T-helper 2 cell (primary cell): ENCODE data around the gene VPS52.
A peak's percentile ranks its signal among the peaks of the same experiment; 100 is the strongest.
"Not testable (repeated sequence)": the region's sequence is repeated elsewhere in the genome, so short reads cannot be mapped to it uniquely, and the experiment has no call there.

Experiments
- DNase-seq, 5 experiments: peaks; one replicate each; pipeline versions ENCODE4 v3.0.0 to v3.0.0-alpha.2; 2012 to 2022

VPS52 gene

DNA sequence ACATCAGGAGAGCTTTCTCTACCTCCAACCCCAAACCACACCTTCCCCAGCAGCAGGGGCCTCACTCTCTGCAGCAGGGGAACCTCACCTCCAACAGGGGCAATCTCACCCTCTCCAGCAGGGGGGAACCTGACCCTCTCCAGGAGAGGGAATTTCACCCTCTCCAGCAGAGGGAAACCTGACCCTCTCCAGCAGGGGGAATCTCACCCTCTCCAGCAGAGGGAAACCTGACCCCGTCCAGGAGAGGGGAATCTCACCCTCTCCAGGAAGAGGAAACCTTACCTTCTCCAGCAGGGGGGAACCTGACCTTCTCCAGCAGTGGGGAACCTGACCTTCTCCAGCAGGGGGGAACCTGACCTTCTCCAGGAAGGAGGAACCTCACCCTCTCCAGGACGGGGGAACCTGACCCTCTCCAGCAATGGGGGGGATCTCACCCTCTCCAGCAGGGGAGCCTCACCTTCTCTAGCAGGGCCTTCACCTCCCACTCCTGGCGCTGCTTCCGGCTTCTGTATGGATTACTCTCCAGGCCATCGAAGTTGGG, 8.4 kb upstream of the VPS52 start:
- peak in 1 of 5 experiments; percentile 15 for DNase-seq

DNA sequence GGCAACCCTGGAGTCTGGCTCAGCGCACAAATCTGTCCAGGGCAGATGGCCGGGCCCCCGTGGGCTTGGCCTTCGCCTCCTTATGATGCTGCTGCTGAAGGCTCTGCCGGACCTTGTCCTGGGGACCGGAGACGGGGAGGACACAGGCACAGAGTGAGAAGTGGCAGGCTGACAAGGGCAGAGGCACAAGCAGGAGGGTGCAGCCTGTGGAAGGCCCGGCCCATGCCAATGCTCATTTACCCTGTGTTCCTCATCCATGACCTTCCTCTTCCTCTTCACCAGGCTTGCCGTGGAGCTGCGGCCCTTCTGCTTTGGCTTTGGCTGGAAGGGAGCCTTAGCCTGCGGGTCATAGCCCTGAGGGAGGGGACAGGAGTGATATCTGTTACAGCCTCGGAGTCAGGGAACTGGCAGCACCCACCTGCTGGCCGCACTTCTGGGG, 7.6 kb upstream of the VPS52 start:
- no peak for DNase-seq

DNA sequence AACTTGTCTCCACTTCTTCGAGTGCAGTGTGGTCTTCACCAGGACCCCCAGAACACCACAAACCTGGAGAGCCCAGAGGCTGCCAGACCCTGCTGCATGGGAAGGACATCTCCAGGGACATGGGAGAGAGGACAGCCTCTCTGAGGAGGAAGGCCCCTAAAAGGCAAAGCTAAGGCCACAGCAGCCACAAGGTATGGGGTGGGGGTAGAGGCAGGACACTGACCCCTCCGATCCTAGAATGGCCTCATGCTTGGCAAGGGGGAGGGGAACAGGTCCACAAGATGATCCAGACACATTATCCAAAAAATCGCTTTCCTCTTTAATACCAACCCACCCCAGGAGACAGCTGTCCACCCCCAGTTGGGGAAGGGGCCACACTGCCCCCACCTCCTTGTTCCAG, 7.1 kb upstream of the VPS52 start:
- no peak for DNase-seq

DNA sequence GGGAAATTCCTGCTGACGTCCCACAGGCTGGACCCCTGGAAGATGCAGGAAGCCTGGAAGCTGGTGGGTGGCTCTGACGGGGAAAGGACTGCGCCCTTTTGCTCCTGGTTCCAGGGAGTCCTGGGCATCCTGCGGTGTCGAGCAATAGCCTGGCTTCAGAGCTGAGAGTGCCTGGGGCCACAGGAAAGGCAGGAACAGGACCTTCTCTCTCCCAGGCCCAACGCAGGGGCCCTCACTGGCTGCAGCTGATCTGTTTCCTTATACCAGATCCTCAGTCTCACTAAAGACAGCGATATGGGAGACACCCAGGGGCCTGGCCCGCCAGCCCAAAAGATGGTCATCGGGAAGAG, 6.7 kb upstream of the VPS52 start:
- no peak for DNase-seq

DNA sequence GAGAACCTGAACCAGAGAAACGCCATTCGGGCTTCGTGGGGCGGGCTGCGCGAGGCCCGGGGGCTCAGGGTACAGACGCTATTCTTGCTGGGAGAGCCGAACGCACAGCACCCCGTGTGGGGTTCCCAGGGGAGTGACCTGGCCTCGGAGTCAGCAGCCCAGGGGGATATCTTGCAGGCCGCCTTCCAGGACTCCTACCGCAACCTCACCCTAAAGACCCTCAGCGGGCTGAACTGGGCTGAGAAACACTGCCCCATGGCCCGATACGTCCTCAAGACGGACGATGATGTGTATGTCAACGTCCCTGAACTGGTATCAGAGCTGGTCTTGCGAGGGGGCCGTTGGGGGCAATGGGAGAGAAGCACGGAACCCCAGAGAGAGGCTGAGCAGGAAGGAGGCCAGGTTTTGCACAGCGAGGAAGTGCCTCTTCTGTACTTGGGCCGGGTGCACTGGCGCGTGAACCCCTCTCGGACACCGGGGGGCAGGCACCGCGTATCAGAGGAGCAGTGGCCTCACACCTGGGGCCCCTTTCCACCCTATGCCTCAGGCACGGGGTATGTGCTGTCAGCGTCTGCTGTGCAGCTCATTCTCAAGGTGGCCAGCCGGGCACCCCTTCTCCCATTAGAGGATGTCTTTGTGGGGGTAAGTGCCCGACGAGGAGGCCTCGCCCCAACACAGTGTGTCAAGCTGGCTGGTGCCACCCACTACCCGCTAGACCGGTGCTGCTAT, 6.2 kb upstream of the VPS52 start:
- peak in 1 of 5 experiments; percentile 57 for DNase-seq

DNA sequence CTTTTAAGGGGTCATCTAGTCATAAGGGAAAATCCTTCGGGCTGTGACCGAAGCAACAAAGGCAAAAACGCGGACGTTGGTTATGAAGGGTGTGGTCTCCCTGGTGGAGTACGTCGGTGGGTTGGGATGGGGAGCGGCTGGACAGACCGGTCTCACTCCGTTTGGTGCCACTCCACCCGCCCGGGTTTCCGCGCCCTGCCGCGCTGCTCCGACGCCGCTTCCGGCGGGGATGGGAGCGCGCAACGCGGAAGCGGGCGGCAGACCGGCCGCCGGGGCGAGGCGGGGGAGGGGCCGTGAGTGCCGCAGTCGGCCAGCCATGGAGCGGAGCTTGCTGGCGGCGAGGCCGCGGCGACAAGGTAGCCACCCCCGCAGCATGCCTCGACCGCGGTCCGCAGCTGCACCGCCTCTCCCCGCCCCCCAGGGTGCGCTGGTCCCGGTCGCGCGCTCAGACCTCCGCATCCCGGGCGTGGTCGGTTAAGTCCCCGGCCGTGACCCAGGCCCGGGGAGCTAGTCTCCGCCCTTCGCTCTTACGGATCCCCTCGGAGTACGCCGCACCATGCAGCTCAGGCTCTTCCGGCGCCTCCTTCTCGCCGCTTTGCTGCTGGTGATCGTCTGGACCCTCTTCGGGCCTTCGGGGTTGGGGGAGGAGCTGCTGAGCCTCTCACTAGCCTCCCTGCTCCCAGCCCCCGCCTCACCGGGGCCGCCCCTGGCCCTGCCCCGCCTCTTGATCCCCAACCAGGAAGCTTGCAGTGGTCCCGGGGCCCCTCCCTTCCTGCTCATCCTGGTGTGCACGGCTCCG, 5.4 kb upstream of the VPS52 start, which contains the start of gene B3GALT4:
Gene B3GALT4 (plus strand): TSS at position 260 of the 799 bp plus-strand sequence. CDS start 297 bp downstream, at position 557.
- DNase-seq: peak; percentile 43 to 90 (median 63)

DNA sequence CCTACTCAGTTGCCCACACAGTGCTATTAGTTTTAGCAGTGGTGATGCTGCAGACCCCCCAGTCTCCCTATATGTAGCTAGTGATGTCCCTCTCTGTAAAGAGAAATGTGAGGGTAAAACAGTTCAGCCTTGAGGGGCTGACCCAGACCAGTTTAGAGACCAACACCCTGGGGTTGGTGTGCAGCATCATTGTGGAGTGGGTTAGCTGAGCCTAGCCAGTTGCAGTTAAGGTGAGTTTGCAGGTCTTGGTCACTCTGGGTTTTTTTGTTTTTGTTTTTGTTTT, 4.8 kb upstream of the VPS52 start:
- no peak for DNase-seq

DNA sequence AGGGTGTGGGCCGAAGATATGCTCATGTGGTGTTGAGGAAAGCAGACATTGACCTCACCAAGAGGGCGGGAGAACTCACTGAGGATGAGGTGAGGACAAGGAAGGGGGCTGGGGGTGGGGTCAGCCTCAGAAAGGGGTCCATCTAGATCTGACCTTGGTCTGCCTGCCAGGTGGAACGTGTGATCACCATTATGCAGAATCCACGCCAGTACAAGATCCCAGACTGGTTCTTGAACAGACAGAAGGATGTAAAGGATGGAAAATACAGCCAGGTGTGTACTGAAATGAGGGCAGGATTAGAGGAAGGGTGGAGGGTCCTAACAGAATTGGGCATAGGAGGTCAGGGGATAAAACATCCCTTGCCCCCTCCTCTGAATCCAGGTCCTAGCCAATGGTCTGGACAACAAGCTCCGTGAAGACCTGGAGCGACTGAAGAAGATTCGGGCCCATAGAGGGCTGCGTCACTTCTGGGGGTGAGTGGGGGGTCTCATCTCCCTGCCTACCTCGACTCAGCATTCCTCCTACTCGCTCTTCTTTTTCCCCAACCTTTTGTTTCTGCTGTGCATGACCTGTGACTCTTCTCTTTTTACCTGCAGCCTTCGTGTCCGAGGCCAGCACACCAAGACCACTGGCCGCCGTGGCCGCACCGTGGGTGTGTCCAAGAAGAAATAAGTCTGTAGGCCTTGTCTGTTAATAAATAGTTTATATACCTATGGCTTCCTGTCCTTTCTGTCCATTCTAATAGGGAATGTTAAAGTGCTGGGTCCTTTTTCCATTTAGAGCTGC, 4.3 kb upstream of the VPS52 start:
- DNase-seq: not testable (repeated sequence)

DNA sequence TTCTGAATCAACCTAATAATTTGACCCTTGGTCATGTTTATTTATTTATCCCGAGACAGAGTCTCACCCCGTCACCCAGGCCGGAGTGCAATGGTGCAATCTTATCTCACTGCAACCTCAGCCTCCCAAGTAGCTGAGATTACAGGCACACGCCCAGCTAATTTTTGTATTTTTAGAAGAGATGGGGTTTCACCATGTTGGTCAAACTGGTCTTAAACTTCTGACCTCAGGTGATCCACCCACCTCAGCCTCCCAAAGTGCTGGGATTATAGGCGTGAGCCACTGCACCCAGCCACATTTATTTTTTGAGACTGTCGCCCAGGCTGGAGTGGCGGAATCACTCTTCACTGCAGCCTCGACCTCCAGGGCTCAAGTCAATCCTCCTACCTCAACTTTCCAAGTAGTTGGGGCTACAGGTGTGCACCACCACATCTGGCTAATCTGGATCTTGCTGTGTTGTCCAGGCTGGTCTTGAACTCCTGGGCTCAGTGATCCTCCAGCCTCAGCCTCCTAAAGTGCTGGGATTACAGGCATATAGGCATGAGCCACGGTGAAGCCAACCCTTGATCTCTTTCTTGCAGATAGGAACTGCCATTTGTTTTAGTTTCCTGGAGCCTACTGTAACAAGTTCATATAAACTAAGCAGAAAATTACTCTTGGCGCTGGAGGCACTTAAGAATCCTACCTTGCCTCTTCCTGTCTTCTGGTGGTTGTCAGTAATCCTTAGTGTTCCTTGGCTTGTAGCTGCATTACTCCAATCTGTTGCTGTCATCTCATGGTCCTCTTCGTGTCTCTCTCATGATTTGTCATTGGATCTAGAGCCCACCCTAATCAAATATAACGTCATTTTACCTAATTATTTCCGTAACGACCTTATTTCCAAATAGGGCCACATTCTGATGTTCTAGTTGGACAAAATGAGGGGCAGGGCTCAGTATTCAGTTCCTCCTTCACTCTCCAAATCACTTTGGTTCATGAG, 2.5 kb upstream of the VPS52 start:
- DNase-seq: no peak

DNA sequence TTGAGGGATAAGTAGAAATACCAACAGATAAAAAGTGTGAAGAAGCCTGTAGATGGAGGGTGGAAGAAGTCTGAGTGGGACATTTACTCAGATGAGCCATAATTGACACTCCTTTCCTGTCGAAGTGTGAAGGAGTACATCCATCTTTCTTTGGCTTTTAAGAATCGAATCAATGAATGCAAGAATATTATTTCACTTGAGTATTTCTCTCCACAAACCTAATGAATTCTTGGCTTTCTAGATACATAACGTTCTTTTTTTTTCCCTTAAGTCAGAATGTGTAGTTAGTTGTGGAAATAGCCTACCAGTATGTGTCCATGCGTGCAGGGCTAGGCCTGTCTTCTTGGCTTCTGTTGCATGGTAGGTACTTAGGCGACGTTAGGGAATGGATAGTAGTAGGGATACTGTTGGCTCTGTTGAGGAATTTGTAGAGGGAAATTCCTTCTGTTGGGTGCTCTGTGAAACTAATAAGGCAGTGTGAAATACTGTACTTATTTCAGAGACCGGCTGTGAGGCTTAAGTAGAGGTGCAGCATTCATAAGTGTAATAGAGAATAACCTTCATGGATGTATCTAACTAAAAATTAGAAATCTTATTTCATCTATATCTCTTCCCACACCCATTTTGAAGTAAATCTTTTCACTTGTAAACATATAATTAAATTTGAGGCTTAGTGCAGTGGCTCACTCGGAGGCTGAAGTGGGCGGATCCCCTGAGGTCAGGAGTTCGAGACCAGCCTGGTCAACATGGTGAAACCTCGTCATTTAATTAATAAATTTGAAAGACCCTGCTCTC, 1.6 kb upstream of the VPS52 start:
- no peak for DNase-seq

DNA sequence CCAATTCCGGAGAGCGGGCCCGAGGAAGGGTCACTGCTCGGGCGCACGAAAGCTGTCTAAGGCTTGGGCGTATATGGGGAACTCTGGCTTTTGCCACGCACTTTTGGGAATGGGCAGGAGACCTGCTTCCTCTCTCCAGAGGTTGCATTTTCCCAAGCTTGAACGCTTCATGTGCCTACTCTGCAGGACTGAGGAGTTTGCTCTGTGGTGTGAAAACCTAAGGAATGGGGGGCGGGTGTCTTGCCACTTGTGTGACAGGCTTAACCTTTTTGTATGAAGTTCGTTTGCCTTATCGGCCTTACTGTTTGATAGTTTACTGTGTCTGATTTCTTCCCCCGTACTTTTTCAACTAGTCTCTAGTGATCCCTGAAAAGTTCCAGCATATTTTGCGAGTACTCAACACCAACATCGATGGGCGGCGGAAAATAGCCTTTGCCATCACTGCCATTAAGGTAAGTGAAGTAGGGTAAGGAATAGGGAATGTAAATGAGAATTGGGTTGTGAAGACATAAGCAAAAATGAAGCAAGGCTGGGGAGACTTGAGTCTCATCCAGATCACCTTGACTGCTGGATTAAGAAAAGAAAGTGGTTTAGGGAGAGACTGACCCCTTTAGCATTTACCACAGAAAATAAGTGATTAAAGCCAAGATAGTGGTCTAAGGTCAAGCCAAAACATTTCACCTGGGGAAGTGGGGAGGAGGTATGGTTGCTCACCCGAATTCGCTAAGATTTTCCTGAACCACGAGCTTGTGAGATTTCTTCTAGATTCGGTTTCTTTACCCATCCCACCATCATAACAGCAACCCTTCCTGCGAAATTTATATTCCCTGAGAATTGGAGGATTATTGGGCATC, 826 bp upstream of the VPS52 start:
- no peak for DNase-seq

DNA sequence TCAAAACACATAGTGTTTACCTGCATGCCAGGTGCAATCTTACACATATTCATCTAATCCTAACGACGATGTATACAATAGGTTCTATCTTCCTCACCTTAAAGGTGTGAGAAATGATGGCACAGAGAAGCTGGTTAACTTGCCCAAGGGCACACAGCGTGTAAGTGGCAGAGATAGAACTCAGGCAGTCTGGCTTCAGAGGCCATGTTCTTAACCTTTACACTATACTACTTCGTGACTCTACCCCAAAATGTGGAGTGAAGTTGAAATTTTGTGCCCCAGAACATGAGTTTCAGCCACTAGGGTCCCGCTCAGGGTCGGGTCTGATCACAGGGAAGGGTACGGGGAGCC, 584 bp downstream of the VPS52 start:
- no peak for DNase-seq

DNA sequence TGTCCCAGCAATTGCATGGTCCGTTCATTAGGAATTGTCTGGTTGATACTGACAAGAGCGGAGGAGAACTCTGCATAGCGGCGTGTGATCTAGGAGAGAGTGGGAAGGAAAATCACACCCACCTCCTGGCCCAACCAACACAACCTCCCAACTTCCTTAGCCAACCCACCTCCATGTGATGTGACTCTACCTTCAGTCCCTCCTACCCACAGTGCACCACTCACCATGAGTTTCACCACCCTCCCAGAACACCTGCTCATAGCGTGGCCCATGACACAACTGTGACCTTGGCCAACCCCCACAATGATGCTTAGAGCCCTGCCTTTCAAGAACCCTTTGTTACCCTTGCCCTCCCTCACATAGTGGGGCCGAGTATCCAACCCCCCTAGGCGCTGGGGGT, 7.7 kb downstream of the VPS52 start:
- DNase-seq: no peak

DNA sequence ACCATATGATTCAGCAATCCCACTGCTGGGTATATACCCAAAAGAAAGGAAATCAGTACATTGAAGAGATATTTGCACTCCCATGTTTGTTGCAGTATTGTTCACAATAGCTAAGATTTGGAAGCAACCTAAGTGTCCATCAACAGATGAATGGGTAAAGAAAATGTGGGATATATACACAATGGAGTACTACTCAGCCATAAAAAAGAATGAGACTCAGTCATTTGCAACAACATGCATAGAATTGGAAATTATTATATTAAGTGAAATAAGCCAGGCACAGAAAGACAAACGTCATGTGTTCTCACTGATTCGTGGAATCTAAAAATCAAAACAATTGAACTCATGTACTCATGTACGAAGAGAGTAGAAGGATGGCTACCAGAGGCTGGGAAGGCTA, 9.2 kb downstream of the VPS52 start:
- not testable (repeated sequence) for DNase-seq

DNA sequence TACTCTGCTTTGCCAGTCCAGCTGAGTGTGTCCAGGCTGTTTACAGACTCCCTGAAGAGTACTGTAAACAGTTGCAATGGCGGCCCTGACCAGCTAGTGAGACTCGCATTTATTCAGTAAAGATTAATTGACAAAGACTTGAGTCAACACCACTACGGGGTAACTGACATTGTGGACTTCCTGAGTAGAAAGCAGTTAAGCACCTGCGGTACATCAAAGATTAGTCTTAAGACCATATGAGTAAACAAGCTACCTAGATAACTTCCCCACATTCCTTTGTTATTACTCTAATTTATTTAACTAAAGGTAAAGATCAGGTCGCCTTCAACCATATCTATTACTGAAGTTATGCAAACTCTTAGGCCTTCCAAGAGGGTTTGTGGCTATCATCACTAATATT, 12.6 kb downstream of the VPS52 start:
- no peak for DNase-seq

DNA sequence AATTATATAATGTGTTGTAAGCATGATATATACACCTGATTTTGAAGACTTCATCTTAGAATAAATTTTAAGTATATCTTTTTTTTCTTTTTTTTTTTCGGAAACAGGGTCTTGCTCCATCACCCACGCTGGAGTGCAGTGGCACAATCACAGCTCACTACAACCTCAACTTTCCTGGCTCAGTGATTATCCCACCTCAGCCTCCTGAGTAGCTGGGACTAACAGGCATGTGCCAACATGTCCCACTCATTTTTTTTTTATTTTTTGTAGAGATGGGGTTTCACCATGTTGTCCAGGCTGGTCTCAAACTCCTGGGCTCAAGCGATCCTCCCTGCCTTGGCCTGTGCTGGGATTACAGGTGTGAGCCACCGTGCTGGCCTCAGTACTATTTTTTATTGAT, 17.1 kb downstream of the VPS52 start:
- DNase-seq: no peak

DNA sequence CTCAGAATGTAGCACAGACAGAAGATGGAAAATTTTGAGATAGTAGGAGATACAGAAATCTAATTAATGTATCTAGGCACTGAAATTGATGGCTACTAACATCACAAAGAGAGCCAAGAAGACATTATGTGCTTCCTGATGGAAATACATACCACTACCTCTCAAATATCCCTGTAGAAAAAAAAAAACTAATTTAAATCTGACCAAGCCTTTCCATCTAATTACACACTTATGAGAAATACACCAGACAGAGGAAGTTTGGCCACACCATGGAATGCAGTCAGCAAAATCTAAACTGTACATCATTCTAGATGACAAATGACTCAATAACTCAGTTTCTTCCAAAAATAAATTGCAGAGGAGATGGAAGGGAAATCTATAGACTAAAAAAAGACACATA, 18.9 kb downstream of the VPS52 start:
- DNase-seq: no peak

DNA sequence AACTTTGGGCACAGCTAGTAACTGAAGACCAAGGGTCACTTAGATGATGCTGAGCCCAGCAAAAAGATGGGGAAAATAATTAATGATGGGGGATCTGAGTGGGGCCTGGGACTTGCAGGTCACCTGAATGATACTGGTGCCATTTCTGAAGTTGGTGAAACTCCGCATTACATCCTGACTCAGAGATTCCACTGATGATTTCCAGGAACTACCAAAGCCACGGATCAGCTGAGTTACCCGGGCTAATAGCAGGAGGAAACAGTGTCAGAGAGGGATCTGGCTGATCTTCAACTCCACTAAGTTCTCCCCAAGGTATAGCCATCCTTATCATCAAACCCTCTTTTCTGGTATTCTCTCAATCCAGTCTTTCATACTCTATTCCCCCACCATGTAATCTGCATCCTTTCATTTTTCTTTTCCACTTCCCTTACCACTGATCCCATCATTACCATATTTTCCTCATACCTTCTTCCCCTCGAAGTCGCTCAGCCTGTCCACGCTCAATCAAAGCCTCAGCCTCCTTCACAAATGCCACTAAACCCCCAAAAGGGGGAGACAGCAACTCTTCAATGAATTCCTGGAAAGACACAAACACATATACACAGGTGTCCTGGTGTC, 20.2 kb downstream of the VPS52 start:
- DNase-seq: no peak

DNA sequence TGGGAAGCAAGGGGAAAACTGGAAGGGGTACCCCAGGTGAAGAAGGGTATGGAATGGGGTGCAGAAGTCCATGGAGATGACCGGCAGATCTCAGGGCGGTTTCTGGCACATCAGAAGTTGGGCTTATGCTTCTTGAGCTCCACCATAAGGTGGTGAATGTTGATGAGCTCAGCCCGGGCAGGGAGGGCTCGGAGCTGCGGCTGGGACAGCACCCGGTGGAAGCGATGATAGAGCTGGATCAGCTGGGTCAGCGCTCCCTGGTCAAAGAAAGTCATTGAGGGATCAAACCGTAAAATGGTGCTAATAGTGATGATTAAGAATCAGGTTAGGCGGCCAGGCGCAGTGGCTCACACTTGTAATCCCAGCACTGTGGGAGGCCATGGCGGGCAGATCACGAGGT, 20.9 kb downstream of the VPS52 start:
- DNase-seq: no peak
